GM12878 (cell line): ENCODE data around the gene SCCPDH.

Experiments
- TCF3 ChIP-seq: IDR thresholded peaks from 2 replicates; pipeline ENCODE4 v1.6.1; 2012; ENCODE audit warnings: low read depth, mild to moderate bottlenecking, low read length, borderline replicate concordance; ENCODE audit not compliant: insufficient read depth
- ZNF207 ChIP-seq: fragments of 450-650 bp; IDR thresholded peaks from 2 replicates; pipeline ENCODE4 v1.6.1; 2014; ENCODE audit warnings: antibody characterized with exemption, mild to moderate bottlenecking, borderline replicate concordance

GRCh38 chr1:246742396-246742795 is 18.2 kb downstream of the SCCPDH start:
- TF ChIP-seq ZNF207 (no peak), TCF3 (no peak)
